ENCODE measurements around the gene RLF.

DNA sequence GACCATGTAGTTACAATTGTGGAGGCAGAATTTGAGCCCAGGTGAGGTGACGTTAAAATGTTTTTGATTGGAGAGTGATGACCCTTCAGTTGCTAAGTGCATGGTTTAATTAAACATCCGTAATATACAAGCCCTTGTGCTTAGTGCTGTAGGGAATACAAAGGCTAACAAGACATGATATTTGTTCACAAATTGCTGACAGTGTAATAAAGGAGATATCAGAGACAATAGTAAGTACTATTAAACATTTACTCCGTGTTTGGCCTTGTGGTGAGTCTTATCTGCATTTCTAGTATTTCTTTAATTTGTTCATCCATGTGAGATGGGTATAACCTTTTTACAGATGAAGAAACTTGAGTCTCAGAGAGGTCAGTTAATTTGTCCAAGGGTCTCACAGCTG, 37.9 kb downstream of the RLF start:
- TF ChIP-seq, protein P1, sequence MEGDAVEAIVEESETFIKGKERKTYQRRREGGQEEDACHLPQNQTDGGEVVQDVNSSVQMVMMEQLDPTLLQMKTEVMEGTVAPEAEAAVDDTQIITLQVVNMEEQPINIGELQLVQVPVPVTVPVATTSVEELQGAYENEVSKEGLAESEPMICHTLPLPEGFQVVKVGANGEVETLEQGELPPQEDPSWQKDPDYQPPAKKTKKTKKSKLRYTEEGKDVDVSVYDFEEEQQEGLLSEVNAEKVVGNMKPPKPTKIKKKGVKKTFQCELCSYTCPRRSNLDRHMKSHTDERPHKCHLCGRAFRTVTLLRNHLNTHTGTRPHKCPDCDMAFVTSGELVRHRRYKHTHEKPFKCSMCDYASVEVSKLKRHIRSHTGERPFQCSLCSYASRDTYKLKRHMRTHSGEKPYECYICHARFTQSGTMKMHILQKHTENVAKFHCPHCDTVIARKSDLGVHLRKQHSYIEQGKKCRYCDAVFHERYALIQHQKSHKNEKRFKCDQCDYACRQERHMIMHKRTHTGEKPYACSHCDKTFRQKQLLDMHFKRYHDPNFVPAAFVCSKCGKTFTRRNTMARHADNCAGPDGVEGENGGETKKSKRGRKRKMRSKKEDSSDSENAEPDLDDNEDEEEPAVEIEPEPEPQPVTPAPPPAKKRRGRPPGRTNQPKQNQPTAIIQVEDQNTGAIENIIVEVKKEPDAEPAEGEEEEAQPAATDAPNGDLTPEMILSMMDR (IDR thresholded peaks at IDR 0.05) = no peak
- TF ChIP-seq POLR2A (IDR thresholded peaks at IDR 0.05) = no peak

Data from body of pancreas (tissue), 4 donors.